ENCODE data around the gene PSG5. TPM values are rescaled to one million over a fixed set of nuclear protein-coding genes. Genes with fewer than 3 reads are reported as not detected.

Gene PSG5
- total RNA-seq (2022; extraction: Qiagen RNA extraction; ENCODE audit: low read depth) = 0.57 to 0.98 TPM (median 0.72 TPM) in 5 replicates

DNA sequence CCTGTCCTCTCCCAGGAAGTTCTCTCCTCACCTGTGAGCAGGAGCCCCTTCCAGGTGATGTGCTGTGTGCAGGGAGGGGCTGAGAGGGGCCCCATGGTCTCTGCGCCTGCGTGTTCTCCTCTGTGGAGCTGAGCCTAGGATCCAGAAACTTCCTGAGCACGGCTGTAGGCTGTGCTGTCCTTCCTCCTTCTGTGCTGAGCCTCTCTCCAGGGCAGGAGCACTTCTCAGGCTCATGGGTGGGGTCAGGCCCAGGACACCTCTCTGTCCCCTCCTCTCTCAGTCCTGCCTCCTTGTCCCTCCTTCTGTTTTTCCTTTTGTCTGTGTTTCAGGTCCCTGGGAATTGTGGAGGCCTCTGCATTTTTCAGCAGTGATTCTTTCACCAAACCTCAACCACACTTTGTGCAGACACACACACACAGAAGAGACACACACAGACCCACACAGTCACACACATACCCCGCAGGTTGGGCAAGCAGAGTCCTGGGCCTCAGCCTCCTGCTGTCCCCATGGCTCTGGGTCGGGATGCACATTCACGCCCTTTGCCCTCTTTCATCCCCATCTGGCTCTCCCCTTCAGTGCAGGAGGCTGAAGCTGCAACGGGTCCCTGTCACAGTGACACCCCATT is at the start of gene PSG5:
Gene PSG5, minus strand, starts transcription at position 226 of the 625 bp plus-strand sequence. Its CDS starts 131 bp downstream, at position 95.

DNA sequence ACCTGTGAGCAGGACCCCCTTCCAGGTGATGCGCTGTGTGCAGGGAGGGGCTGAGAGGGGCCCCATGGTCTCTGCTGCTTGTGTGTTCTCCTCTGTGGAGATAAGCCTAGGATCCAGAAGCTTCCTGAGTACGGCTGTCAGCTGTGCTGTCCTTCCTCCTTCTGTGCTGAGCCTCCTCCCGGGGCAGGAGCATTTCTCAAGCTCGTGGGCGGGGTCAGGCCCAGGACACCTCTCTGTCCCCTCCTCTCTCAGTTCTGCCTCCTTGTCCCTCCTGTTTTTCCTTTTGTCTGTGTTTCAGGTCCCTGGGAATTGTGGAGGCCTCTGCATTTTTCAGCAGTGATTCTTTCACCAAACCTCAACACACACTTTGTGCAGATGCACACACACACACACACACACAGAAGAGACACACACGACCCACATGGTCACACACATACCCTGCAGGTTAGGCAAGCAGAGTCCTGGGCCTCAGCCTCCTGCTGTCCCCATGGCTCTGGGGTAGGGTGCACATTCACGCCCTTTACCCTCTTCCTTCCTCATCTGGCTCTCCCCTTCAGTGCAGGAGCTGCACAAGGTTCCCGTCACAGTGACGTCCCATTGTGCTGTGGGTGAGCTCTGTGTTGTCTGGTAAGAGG is 19.3 kb upstream of the PSG5 start, which contains the start of gene PSG4:
Gene PSG4, minus strand, starts transcription at position 168 of the 635 bp plus-strand sequence. Its CDS starts 102 bp downstream, at position 66.

Other genes starting within 250 kb of the PSG5 start
- gene PSG7, start 249.3 kb downstream of the PSG5 start, total RNA-seq (2022; extraction: Qiagen RNA extraction; ENCODE audit: low read depth) = 0.08 to 0.13 TPM (median 0.08 TPM) in 3 of 5 replicates, not detected in the others
- gene PSG11, start 160.1 kb downstream of the PSG5 start, total RNA-seq (2022; extraction: Qiagen RNA extraction; ENCODE audit: low read depth) = not detected in 5 replicates
- gene PSG2, start 103.8 kb downstream of the PSG5 start, total RNA-seq (2022; extraction: Qiagen RNA extraction; ENCODE audit: low read depth) = not detected in 5 replicates
- 0.66 to 2.4 TPM (median 1.0 TPM) in 5 replicates for gene PSG4, start 19.1 kb upstream of the PSG5 start, total RNA-seq (2022; extraction: Qiagen RNA extraction; ENCODE audit: low read depth)
- 0.07 to 0.20 TPM (median 0.14 TPM) in 5 replicates for gene PSG9, start 83.0 kb upstream of the PSG5 start, total RNA-seq (2022; extraction: Qiagen RNA extraction; ENCODE audit: low read depth)
- gene CD177, start 167.2 kb upstream of the PSG5 start, total RNA-seq (2022; extraction: Qiagen RNA extraction; ENCODE audit: low read depth) = 0.08 to 0.26 TPM (median 0.11 TPM) in 4 of 5 replicates, not detected in the other
- not detected in 5 replicates for gene TEX101, start 228.4 kb upstream of the PSG5 start, total RNA-seq (2022; extraction: Qiagen RNA extraction; ENCODE audit: low read depth)